Gastroesophageal sphincter (tissue), 4 donors: ENCODE data around the gene PLA2G2F. TPM values are rescaled to one million over a fixed set of nuclear protein-coding genes. Genes with fewer than 3 reads are reported as not detected.

ENCODE experiments used
- ATAC-seq: fragments of 150-250 bp; one replicate; pipeline ENCODE4 v1.9.1; 2016; ENCODE audit warnings: mild to moderate bottlenecking, moderate library complexity
- H3K27ac ChIP-seq, 4 donors: fragments of 200-600 bp; sonication (generic) in 3 of 4; 1 replicate in 3 of 4; 2 replicates in 1 of 4; pipeline ENCODE4 v1.5.1; 2016 to 2019
- H3K27me3 ChIP-seq: fragments of 200-600 bp; sonication (generic); one replicate; pipeline ENCODE4 v1.5.1; 2019
- H3K36me3 ChIP-seq, 2 donors: fragments of 200-600 bp; sonication (generic); one replicate each; pipeline ENCODE4 v1.5.1; 2019; ENCODE audit warnings: control low read depth in 1 of 2
- H3K4me1 ChIP-seq, 3 donors: fragments of 200-600 bp; sonication (generic); 1 replicate in 2 of 3; 2 replicates in 1 of 3; pipeline ENCODE4 v1.5.1; 2016 to 2019; ENCODE audit warnings: control low read depth in 2 of 3
- H3K4me3 ChIP-seq, 2 donors: fragments of 200-600 bp; sonication (generic); one replicate each; pipeline ENCODE4 v1.5.1; 2019; ENCODE audit warnings: mild to moderate bottlenecking in 1 of 2, moderate library complexity in 1 of 2
- H3K9me3 ChIP-seq, 3 donors: fragments of 200-600 bp; sonication (generic); one replicate each; pipeline ENCODE4 v1.5.1; 2017 to 2019; ENCODE audit warnings: control low read depth in 2 of 3
- EP300 ChIP-seq: sonication (generic); formaldehyde crosslinking; IDR thresholded peaks from one replicate; pipeline ENCODE4 v1.6.1; 2017; ENCODE audit warnings: antibody characterized with exemption, mild to moderate bottlenecking
- POLR2A ChIP-seq, 2 donors: fragments of 450-650 bp; IDR thresholded peaks; one replicate each; pipeline ENCODE4 v1.6.1; 2017; ENCODE audit warnings: antibody characterized with exemption in 2 of 2, mild to moderate bottlenecking in 2 of 2, moderate library complexity in 1 of 2
- POLR2AphosphoS5 ChIP-seq: sonication (generic); formaldehyde crosslinking; IDR thresholded peaks from one replicate; pipeline ENCODE4 v1.6.1; 2017; ENCODE audit warnings: antibody characterized with exemption
- WGBS, 2 donors: methylation state at CpG; one replicate each; pipeline ENCODE4 v1.1.5; 2018; ENCODE audit warnings: low coverage in 1 of 2; 5-methylcytosine and 5-hydroxymethylcytosine counted together
- total RNA-seq, 4 donors: library from RNA; depleted of rRNA; stranded (reverse); fragments of >200 nt; gene quantifications; one replicate each; pipeline ENCODE4 v1.1.0, GENCODE V29; 2016
- TF ChIP-seq, protein P1 (sequence below), 4 experiments: fragments of 200-600 bp in 2 of 4; fragments of 450-650 bp in 2 of 4; sonication (generic) in 1 of 4; IDR thresholded peaks; one replicate each; pipeline ENCODE4 v1.5.1; 2017 to 2019; ENCODE audit warnings: antibody characterized with exemption in 4 of 4, mild to moderate bottlenecking in 2 of 4, moderate library complexity in 2 of 4

Gene PLA2G2F
- total RNA-seq, 4 donors from 2014 or later = not detected

DNA sequence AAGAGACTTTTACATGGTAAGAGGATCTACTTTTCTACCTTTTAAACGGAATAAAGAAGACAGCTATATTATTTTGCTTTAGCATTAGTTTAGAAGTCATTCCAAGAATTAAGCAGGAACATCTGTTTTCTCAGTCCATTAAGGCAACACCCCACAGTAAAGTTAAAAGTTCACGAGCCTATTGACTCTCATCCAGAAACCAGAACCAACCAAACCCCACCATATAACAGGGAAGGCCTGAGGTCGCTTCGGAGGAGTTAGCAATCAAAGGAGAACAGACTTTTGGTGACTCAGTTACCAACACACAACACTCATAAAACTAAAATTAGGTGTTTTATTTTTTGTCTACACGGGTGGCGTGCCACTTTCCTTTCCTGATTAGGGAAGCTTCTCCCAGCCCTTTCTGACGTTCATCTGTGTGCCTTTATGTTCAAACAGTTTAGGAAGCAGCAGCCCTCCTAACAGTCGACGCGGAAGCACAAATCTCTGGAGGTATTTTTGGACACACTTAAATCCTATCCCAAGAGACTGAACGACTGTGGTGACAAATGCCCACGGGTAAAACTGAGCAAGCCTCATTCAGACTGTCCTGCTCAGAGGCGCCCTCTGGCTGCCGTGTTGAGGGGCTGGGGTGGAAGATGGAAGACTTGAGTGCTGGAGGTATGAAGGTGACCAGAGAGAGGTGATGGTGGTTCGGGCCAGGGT lies 55.8 kb downstream of the PLA2G2F start:
- peak overlapping the region in 2 of 4 donors; percentile 26 to 41 for H3K27ac ChIP-seq
- H3K36me3 ChIP-seq = peaks cover 0 to 8% of the 10 kb centered on the region in 2 donors
- 37 to 41% methylated on average over 11 to 13 of the region's 15 CpGs for WGBS, 2 donors
- H3K9me3 ChIP-seq = no peaks in the 10 kb centered on the region
- no peak overlapping the region for H3K4me3 ChIP-seq
- H3K4me1 ChIP-seq = peaks cover 0 to 56% (median 4%) of the 10 kb centered on the region in 3 donors
- no peak for TF ChIP-seq POLR2AphosphoS5
- TF ChIP-seq, protein P1, sequence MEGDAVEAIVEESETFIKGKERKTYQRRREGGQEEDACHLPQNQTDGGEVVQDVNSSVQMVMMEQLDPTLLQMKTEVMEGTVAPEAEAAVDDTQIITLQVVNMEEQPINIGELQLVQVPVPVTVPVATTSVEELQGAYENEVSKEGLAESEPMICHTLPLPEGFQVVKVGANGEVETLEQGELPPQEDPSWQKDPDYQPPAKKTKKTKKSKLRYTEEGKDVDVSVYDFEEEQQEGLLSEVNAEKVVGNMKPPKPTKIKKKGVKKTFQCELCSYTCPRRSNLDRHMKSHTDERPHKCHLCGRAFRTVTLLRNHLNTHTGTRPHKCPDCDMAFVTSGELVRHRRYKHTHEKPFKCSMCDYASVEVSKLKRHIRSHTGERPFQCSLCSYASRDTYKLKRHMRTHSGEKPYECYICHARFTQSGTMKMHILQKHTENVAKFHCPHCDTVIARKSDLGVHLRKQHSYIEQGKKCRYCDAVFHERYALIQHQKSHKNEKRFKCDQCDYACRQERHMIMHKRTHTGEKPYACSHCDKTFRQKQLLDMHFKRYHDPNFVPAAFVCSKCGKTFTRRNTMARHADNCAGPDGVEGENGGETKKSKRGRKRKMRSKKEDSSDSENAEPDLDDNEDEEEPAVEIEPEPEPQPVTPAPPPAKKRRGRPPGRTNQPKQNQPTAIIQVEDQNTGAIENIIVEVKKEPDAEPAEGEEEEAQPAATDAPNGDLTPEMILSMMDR (IDR thresholded peaks at IDR 0.05) = peak; percentile 40 to 80 (median 64)
- H3K27me3 ChIP-seq = no peaks in the 10 kb centered on the region
- ATAC-seq = no peak

DNA sequence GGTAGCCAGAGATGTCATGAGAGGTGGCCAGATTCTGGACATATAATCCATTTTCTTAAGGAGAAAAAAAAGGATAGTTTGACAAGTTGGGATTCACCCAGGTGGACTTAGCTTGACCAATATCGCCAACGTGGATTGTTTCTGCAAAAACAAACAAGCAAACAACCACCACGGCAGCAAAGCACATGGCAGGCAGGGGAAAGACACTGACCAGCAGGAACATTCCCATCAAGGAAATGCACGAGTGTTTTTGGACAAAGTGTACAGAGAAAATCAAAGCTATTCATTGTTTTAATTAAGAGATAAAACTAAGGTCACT lies 56.3 kb downstream of the PLA2G2F start:
- H3K36me3 ChIP-seq = peaks cover 0 to 8% of the 10 kb centered on the region in 2 donors
- H3K9me3 ChIP-seq = no peaks in the 10 kb centered on the region
- TF ChIP-seq POLR2A (IDR thresholded peaks at IDR 0.05) (no peak), EP300 (no peak), POLR2AphosphoS5 (no peak)
- TF ChIP-seq, protein P1 (IDR thresholded peaks at IDR 0.05) = no peak
- H3K4me3 ChIP-seq = no peak overlapping the region
- no peak overlapping the region for H3K27ac ChIP-seq
- peaks cover 0 to 50% (median 4%) of the 10 kb centered on the region in 3 donors for H3K4me1 ChIP-seq
- 52 to 56% methylated on average over 4 of the region's 4 CpGs for whole genome bisulfite sequencing, 2 donors
- ATAC-seq = no peak
- H3K27me3 ChIP-seq = no peaks in the 10 kb centered on the region

DNA sequence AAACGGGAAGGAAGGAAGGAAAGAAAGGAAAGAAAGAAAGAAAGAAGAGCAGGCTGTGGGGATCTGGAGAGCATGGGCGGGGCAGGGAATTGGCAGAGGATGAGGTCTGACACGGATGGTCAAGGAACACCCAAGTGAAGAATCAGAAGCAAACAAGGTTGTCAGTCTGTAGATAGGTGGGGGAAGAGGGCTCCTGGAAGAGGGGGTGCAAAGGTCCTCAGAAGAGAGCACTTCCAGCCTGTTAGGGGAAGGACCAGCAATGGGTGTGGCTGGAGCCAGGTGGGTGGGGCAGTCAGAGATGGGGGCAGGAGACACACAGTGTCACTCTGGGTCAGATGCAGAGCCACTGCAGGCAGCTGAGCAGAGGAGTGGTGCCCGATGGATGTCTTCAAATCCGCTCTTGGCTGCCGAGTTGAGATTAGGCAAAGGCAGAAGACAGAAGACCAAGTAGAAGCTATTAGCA lies 58.2 kb downstream of the PLA2G2F start:
- ATAC-seq = no peak
- WGBS, 2 donors = 58 to 60% methylated on average over 2 to 5 of the region's 6 CpGs
- TF ChIP-seq, protein P1 (IDR thresholded peaks at IDR 0.05) = no peak
- TF ChIP-seq POLR2AphosphoS5 (no peak), POLR2A (IDR thresholded peaks at IDR 0.05) (no peak)
- Histone ChIP-seq H3K36me3 (no peaks in the 10 kb centered on the region), H3K27ac (no peak overlapping the region), H3K4me3 (no peak overlapping the region), H3K4me1 (peaks cover 0 to 31% (median 0%) of the 10 kb centered on the region in 3 donors), H3K9me3 (no peaks in the 10 kb centered on the region), H3K27me3 (no peaks in the 10 kb centered on the region)

DNA sequence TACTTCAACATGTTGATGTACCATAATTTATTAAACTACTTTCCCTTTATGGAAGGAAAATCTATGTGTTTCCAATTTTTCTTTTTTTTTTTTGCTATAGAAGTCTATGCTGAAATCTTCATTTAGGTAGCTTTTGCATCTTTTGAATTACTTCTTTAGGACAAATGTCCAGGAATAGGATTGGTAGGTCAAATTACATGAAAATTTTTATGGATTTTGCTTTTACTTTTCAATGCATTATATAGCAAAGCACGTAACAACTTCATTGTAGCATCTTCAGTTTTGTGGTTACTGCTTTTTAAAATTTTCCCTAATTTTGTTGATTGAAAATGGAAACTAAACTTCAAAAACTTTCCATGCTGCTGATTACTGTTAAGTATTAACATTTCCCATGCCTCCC lies 59.2 kb downstream of the PLA2G2F start:
- H3K36me3 ChIP-seq = no peaks in the 10 kb centered on the region
- no peak for ATAC-seq
- TF ChIP-seq EP300 (no peak), POLR2A (IDR thresholded peaks at IDR 0.05) (no peak), POLR2AphosphoS5 (no peak)
- no peaks in the 10 kb centered on the region for H3K9me3 ChIP-seq
- H3K27ac ChIP-seq = no peak overlapping the region
- WGBS, 2 donors = 62 to 89% methylated on average over 1 of the region's 1 CpG
- peaks cover 0 to 22% (median 0%) of the 10 kb centered on the region in 3 donors for H3K4me1 ChIP-seq
- no peak overlapping the region for H3K4me3 ChIP-seq
- H3K27me3 ChIP-seq = no peaks in the 10 kb centered on the region

DNA sequence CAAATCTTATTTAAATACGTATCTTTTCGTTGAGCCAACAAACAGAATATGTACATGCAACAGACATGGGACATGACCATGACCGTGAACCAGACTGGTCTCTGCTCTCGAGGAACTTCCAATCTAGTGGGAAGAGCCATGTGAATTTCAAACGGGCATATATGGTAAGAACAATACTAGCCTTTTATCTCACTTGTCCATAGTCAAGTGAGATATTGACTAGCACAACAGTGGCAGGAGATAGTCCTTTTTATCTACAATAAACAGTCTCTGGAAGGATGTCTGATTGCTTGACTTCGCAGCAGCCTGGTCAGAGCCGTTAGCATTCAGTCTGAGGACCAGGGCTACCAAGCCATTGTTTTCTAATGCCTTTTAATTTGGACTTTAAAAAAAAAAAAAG lies 59.8 kb downstream of the PLA2G2F start:
- WGBS, 2 donors = 65 to 79% methylated on average over 5 to 7 of the region's 7 CpGs
- no peak overlapping the region for H3K4me3 ChIP-seq
- no peaks in the 10 kb centered on the region for H3K36me3 ChIP-seq
- no peaks in the 10 kb centered on the region for H3K27me3 ChIP-seq
- no peaks in the 10 kb centered on the region for H3K9me3 ChIP-seq
- no peak overlapping the region for H3K27ac ChIP-seq
- TF ChIP-seq POLR2AphosphoS5 (no peak), EP300 (no peak), POLR2A (IDR thresholded peaks at IDR 0.05) (no peak)
- TF ChIP-seq, protein P1 (IDR thresholded peaks at IDR 0.05) = no peak
- no peak for ATAC-seq
- peaks cover 0 to 16% (median 0%) of the 10 kb centered on the region in 3 donors for H3K4me1 ChIP-seq
